ENCODE data around the gene GFOD1. TPM values are rescaled to one million over a fixed set of nuclear protein-coding genes. Genes with fewer than 3 reads are reported as not detected.

The GFOD1 gene
- total RNA-seq, 1 experiment from 2014 or later: 8.8 TPM

- TF ChIP-seq CTCF (conservative IDR thresholded peaks at IDR 0.05; ENCODE audit: low read depth, low read length) (no peak), EZH2 (IDR thresholded peaks at IDR 0.05; ENCODE audit: borderline replicate concordance, low read depth, low read length, poor library complexity, severe bottlenecking) (no peak)
- Histone ChIP-seq H3K27me3 (replicated peaks; ENCODE audit: insufficient read depth, low read depth, low read length, poor library complexity) (no peaks in the 10 kb centered on the region), H3K27ac (ENCODE audit: low read depth, low read length, poor library complexity, severe bottlenecking) (no peak overlapping the region), H3K4me3 (ENCODE audit: low read depth, low read length, poor library complexity, severe bottlenecking) (no peak overlapping the region), H3K36me3 (ENCODE audit: insufficient read depth, low read length, poor library complexity, severe bottlenecking) (no peaks in the 10 kb centered on the region), H3K4me1 (ENCODE audit: insufficient read depth, low read length, poor library complexity, severe bottlenecking) (peaks cover 19% of the 10 kb centered on the region), H3K9me3 (ENCODE audit: low read depth, low read length, poor library complexity, severe bottlenecking) (no peaks in the 10 kb centered on the region)
- intact Hi-C loops (cut with micrococcal nuclease; ENCODE audit: unreplicated experiment): no loop called here
- no peak for DNase-seq (ENCODE audit: low spot score)
- no TSS peak for BruUV-seq (replicated peaks)
- ChIA-PET CTCF (no interaction called here), POLR2A (ENCODE audit: low non-redundant PET) (no interaction called here)
Observed at GRCh38 chr6:13370623-13371022, 116.8 kb downstream of the GFOD1 start.

- peaks cover 19% of the 10 kb centered on the region for H3K4me1 ChIP-seq (ENCODE audit: insufficient read depth, low read length, poor library complexity, severe bottlenecking)
- H3K4me3 ChIP-seq (ENCODE audit: low read depth, low read length, poor library complexity, severe bottlenecking): no peak overlapping the region
- ChIA-PET CTCF (no interaction called here), POLR2A (ENCODE audit: low non-redundant PET) (no interaction called here)
- intact Hi-C loops (cut with micrococcal nuclease; ENCODE audit: unreplicated experiment): no loop called here
- no peaks in the 10 kb centered on the region for H3K9me3 ChIP-seq (ENCODE audit: low read depth, low read length, poor library complexity, severe bottlenecking)
- no peak overlapping the region for H3K27ac ChIP-seq (ENCODE audit: low read depth, low read length, poor library complexity, severe bottlenecking)
- DNase-seq (ENCODE audit: low spot score): no peak
- no peaks in the 10 kb centered on the region for H3K27me3 ChIP-seq (replicated peaks; ENCODE audit: insufficient read depth, low read depth, low read length, poor library complexity)
- BruUV-seq (replicated peaks): no TSS peak
- no peaks in the 10 kb centered on the region for H3K36me3 ChIP-seq (ENCODE audit: insufficient read depth, low read length, poor library complexity, severe bottlenecking)
- TF ChIP-seq EZH2 (IDR thresholded peaks at IDR 0.05; ENCODE audit: borderline replicate concordance, low read depth, low read length, poor library complexity, severe bottlenecking) (no peak), CTCF (conservative IDR thresholded peaks at IDR 0.05; ENCODE audit: low read depth, low read length) (no peak)
Observed at GRCh38 chr6:13369591-13369990, 117.8 kb downstream of the GFOD1 start.

GRCh38 chr6:13368731-13369115 is 118.7 kb downstream of the GFOD1 start:
- no peaks in the 10 kb centered on the region for H3K27me3 ChIP-seq (replicated peaks; ENCODE audit: insufficient read depth, low read depth, low read length, poor library complexity)
- no peak overlapping the region for H3K27ac ChIP-seq (ENCODE audit: low read depth, low read length, poor library complexity, severe bottlenecking)
- H3K36me3 ChIP-seq (ENCODE audit: insufficient read depth, low read length, poor library complexity, severe bottlenecking): no peaks in the 10 kb centered on the region
- no TSS peak for BruUV-seq (replicated peaks)
- peaks cover 19% of the 10 kb centered on the region for H3K4me1 ChIP-seq (ENCODE audit: insufficient read depth, low read length, poor library complexity, severe bottlenecking)
- no peak overlapping the region for H3K4me3 ChIP-seq (ENCODE audit: low read depth, low read length, poor library complexity, severe bottlenecking)
- no peaks in the 10 kb centered on the region for H3K9me3 ChIP-seq (ENCODE audit: low read depth, low read length, poor library complexity, severe bottlenecking)
- peak; percentile 26 for DNase-seq (ENCODE audit: low spot score)
- intact Hi-C loops (cut with micrococcal nuclease; ENCODE audit: unreplicated experiment): no loop called here
- ChIA-PET POLR2A (ENCODE audit: low non-redundant PET) (no interaction called here), CTCF (no interaction called here)
- TF ChIP-seq EZH2 (IDR thresholded peaks at IDR 0.05; ENCODE audit: borderline replicate concordance, low read depth, low read length, poor library complexity, severe bottlenecking): no peak
- TF ChIP-seq CTCF (conservative IDR thresholded peaks at IDR 0.05; ENCODE audit: low read depth, low read length): no peak
